Activated CD8-positive, alpha-beta T cell treated with anti-CD3 and anti-CD28 coated beads, Interleukin-2, amount 10 ng/mL, durations not matched to agents 7 days and 5 days (primary cell): ENCODE measurements around the gene MLST8. TPM values are rescaled to one million over a fixed set of nuclear protein-coding genes. Genes with fewer than 3 reads are reported as not detected.

ENCODE experiments used
- ATAC-seq: fragments of 150-1000 bp; cut with Tn5 transposase; one replicate; pipeline ENCODE4 v1.10.0; 2021; ENCODE audit warnings: moderate library complexity
- CTCF ChIA-PET: fragments of 350-600 bp; sonication (Branson Sonifier 250); formaldehyde crosslinking; loops from one replicate; lab custom pipeline; 2021; ENCODE audit warnings: antibody characterized with exemption; lab: Charles Lee
- POLR2A ChIA-PET: fragments of 350-600 bp; sonication (Branson Sonifier 250); formaldehyde crosslinking; loops from one replicate; lab custom pipeline; 2021; ENCODE audit warnings: antibody characterized with exemption; lab: Charles Lee
- DNase-seq: peaks from one replicate; pipeline ENCODE4 v3.0.0-alpha.2; 2020
- H3K27ac Mint-ChIP-seq: one replicate; pipeline ENCODE4 v1.8.0; 2021; ENCODE audit warnings: mild to moderate bottlenecking, mixed read lengths
- H3K27me3 Mint-ChIP-seq: one replicate; pipeline ENCODE4 v1.8.0; 2021; ENCODE audit warnings: low read depth, mixed read lengths
- H3K36me3 Mint-ChIP-seq: one replicate; pipeline ENCODE4 v1.8.0; 2021; ENCODE audit warnings: low read depth, mixed read lengths
- H3K4me1 Mint-ChIP-seq: one replicate; pipeline ENCODE4 v1.8.0; 2021; ENCODE audit warnings: low read depth, mixed read lengths
- H3K4me3 Mint-ChIP-seq: one replicate; pipeline ENCODE4 v1.8.0; 2021; ENCODE audit warnings: mild to moderate bottlenecking, mixed read lengths
- H3K9me3 Mint-ChIP-seq: one replicate; pipeline ENCODE4 v1.8.0; 2022; ENCODE audit warnings: mixed read lengths; ENCODE audit not compliant: insufficient read depth
- total RNA-seq, 2 experiments: library from RNA; stranded (reverse); gene quantifications; one replicate each; pipeline ENCODE4 v1.2.3, GENCODE V29; 2021

MLST8 gene
- total RNA-seq, 2 experiments from 2014 or later, result 34.5 to 37.8 TPM

DNA sequence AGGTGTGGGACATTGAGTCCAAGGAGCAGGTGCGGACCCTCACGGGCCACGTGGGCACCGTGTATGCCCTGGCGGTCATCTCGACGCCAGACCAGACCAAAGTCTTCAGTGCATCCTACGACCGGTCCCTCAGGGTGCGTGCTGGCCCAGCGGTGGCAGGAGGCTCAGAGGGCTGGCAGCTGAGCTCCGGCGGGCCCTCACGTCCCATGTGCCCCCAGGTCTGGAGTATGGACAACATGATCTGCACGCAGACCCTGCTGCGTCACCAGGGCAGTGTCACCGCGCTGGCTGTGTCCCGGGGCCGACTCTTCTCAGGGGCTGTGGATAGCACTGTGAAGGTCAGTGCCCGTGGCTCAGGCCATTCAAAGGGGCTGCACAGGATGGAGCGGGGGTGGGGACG, 29.2 kb upstream of the MLST8 start:
- peaks cover 18% of the 10 kb centered on the region for H3K36me3 Mint-ChIP-seq
- ATAC-seq, result no peak
- CTCF ChIA-PET, result no interaction called here
- DNase-seq, result no peak
- no peak overlapping the region for H3K27ac Mint-ChIP-seq
- no peaks in the 10 kb centered on the region for H3K27me3 Mint-ChIP-seq
- H3K9me3 Mint-ChIP-seq, result no peaks in the 10 kb centered on the region
- H3K4me3 Mint-ChIP-seq, result no peak overlapping the region
- H3K4me1 Mint-ChIP-seq, result no peaks in the 10 kb centered on the region
- POLR2A ChIA-PET, result no interaction called here

GRCh38 chr16:2177101-2177500, 28.2 kb upstream of the MLST8 start:
- Mint-ChIP-seq H3K36me3 (peaks cover 18% of the 10 kb centered on the region), H3K4me1 (no peaks in the 10 kb centered on the region), H3K27me3 (no peaks in the 10 kb centered on the region), H3K4me3 (no peak overlapping the region), H3K9me3 (no peaks in the 10 kb centered on the region), H3K27ac (no peak overlapping the region)
- DNase-seq (no peak), ATAC-seq (no peak)
- ChIA-PET POLR2A (no interaction called here), CTCF (no interaction called here)

- Mint-ChIP-seq H3K36me3 (peaks cover 18% of the 10 kb centered on the region), H3K9me3 (no peaks in the 10 kb centered on the region), H3K27ac (no peak overlapping the region), H3K4me3 (no peak overlapping the region), H3K27me3 (no peaks in the 10 kb centered on the region), H3K4me1 (no peaks in the 10 kb centered on the region)
- ChIA-PET POLR2A (no interaction called here), CTCF (no interaction called here)
- DNase-seq (no peak), ATAC-seq (no peak)
These were observed 27.7 kb upstream of the MLST8 start for GRCh38 chr16:2177561-2177960.

DNA sequence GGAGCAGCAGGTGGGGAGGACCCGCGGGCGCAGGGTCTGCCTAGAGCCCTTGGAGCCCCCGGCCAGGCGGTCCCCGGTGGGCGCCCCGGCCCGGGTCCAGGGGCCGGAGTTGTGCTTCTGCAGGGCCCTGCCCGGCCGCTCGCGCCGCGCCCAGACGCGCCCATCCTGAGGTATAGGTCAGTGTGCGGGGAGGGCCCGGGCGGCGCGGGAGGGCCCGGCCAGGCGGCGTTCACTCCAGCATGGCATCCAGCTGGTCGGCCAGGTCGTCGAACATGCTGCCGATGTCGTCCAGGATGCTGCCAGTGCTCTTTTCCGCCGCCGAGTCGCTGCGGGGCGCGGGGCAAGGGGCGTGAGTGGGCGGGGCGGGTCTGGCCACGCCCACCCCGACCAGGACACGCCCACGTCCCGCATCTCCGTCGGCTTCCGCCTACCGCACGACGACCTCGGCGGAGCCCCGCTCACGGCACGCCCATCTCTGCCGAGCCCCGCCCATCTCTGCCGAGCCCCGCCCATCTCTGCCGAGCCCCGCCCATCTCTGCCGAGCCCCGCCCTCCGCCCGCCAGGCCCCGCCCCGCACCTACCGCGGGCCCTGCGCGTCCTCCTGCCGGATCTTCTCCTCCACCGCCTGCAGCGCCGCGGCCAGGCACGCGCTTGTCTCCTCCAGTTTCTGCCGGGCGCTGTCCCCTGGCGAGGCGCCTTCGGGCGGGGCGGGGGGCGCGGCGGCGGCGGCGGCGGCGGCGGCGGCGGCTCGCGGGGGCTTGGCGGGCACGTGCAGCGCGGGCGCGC, 26.7 kb upstream of the MLST8 start:
- DNase-seq (peak; percentile 50), ATAC-seq (peak; percentile 64)
- no peaks in the 10 kb centered on the region for H3K4me1 Mint-ChIP-seq
- H3K4me3 Mint-ChIP-seq, result no peak overlapping the region
- H3K9me3 Mint-ChIP-seq, result no peaks in the 10 kb centered on the region
- POLR2A ChIA-PET, result no interaction called here
- H3K27me3 Mint-ChIP-seq, result no peaks in the 10 kb centered on the region
- CTCF ChIA-PET, result no interaction called here
- H3K27ac Mint-ChIP-seq, result no peak overlapping the region
- H3K36me3 Mint-ChIP-seq, result peaks cover 17% of the 10 kb centered on the region

- H3K9me3 Mint-ChIP-seq, result no peaks in the 10 kb centered on the region
- ATAC-seq (no peak), DNase-seq (no peak)
- peaks cover 13% of the 10 kb centered on the region for H3K36me3 Mint-ChIP-seq
- POLR2A ChIA-PET, result no interaction called here
- no peak overlapping the region for H3K4me3 Mint-ChIP-seq
- no peaks in the 10 kb centered on the region for H3K4me1 Mint-ChIP-seq
- no peaks in the 10 kb centered on the region for H3K27me3 Mint-ChIP-seq
- H3K27ac Mint-ChIP-seq, result no peak overlapping the region
- CTCF ChIA-PET, result no interaction called here
These were observed 26.1 kb upstream of the MLST8 start for GRCh38 chr16:2179107-2179501.

- H3K4me1 Mint-ChIP-seq, result no peaks in the 10 kb centered on the region
- no peak overlapping the region for H3K4me3 Mint-ChIP-seq
- ATAC-seq, result no peak
- ChIA-PET CTCF (no interaction called here), POLR2A (no interaction called here)
- H3K27me3 Mint-ChIP-seq, result no peaks in the 10 kb centered on the region
- no peak for DNase-seq
- no peaks in the 10 kb centered on the region for H3K9me3 Mint-ChIP-seq
- H3K36me3 Mint-ChIP-seq, result peaks cover 10% of the 10 kb centered on the region
- H3K27ac Mint-ChIP-seq, result no peak overlapping the region
These were observed 25.7 kb upstream of the MLST8 start for GRCh38 chr16:2179576-2179975.

GRCh38 chr16:2180461-2180860, 24.8 kb upstream of the MLST8 start:
- H3K36me3 Mint-ChIP-seq, result peaks cover 10% of the 10 kb centered on the region
- H3K27me3 Mint-ChIP-seq, result no peaks in the 10 kb centered on the region
- DNase-seq (no peak), ATAC-seq (no peak)
- POLR2A ChIA-PET, result no interaction called here
- no peak overlapping the region for H3K27ac Mint-ChIP-seq
- H3K4me3 Mint-ChIP-seq, result no peak overlapping the region
- no peaks in the 10 kb centered on the region for H3K4me1 Mint-ChIP-seq
- no peaks in the 10 kb centered on the region for H3K9me3 Mint-ChIP-seq
- CTCF ChIA-PET, result no interaction called here

GRCh38 chr16:2180962-2181923, 24.0 kb upstream of the MLST8 start:
- no peaks in the 10 kb centered on the region for H3K27me3 Mint-ChIP-seq
- H3K9me3 Mint-ChIP-seq, result no peaks in the 10 kb centered on the region
- ATAC-seq (no peak), DNase-seq (no peak)
- no peaks in the 10 kb centered on the region for H3K4me1 Mint-ChIP-seq
- no peak overlapping the region for H3K27ac Mint-ChIP-seq
- peaks cover 6% of the 10 kb centered on the region for H3K36me3 Mint-ChIP-seq
- H3K4me3 Mint-ChIP-seq, result no peak overlapping the region
- CTCF ChIA-PET, result no interaction called here
- POLR2A ChIA-PET, result interaction anchor here (0.8 kb wide), 1 partner anchor 25 kb away, joined by 3 read pairs; no protein-coding TSS in a partner anchor

DNA sequence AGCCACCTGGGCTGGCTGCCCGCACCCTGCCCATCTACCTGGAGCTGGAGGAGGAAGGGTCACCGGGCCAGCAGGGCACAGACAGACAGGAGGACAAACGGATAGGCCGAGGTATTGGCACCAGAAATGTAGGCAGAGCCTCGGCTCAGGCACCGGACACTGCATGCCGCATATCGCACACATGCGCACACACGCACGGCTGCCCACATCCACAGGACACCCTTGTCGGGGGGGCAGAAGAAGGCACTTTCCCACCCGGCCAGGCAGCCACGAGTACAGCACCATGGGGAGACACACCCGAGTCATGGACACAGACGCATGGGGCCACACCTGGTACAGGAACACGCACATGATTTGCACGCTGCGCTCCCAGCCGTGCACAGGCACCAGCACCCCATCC, 23.3 kb upstream of the MLST8 start:
- Mint-ChIP-seq H3K9me3 (no peaks in the 10 kb centered on the region), H3K4me3 (no peak overlapping the region), H3K27me3 (no peaks in the 10 kb centered on the region), H3K36me3 (peaks cover 4% of the 10 kb centered on the region), H3K4me1 (no peaks in the 10 kb centered on the region), H3K27ac (no peak overlapping the region)
- ATAC-seq (no peak), DNase-seq (no peak)
- CTCF ChIA-PET, result no interaction called here
- POLR2A ChIA-PET, result no interaction called here

DNA sequence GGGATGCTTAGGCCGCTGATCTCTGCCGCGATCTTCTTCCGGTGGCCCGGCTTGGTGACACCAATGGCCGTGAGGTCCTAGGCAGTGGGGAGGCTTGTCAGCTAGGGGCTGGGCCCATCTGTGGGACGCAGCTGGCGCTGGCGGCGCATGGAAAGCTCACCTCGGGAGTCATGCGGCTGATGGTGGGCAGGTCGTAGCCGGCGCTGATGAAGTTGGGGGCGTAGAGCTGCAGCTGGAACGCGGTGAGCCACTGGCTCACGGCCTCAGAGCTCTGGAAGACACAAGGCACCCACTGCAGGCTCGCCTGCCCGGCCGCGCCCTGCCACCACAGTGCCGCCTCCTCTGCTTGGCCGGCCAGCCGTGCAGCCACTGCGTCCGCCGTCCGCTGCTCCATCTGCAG, 21.6 kb upstream of the MLST8 start:
- Mint-ChIP-seq H3K4me3 (no peak overlapping the region), H3K27me3 (no peaks in the 10 kb centered on the region), H3K9me3 (no peaks in the 10 kb centered on the region), H3K27ac (no peak overlapping the region), H3K4me1 (no peaks in the 10 kb centered on the region), H3K36me3 (no peaks in the 10 kb centered on the region)
- ChIA-PET CTCF (no interaction called here), POLR2A (no interaction called here)
- DNase-seq, result no peak
- ATAC-seq, result no peak

DNA sequence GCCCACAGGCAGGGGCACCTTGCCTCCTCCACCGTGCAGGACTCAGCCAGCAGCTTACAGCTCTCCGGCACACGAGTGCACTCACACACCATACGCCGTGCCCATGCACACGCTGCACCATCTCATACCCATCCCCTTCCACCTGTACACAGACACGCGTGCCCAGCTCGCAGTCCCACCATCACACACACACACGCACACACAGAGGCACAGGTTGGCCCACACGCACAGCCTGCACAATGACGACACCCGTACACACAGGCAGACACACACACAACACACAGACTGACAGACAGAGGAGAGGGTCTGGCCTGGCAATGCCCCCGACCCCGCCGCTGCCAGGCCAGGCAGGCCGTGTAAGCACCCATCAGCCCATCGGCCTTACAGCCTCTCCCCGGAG, 20.9 kb upstream of the MLST8 start:
- DNase-seq (no peak), ATAC-seq (no peak)
- CTCF ChIA-PET, result no interaction called here
- Mint-ChIP-seq H3K4me1 (no peaks in the 10 kb centered on the region), H3K4me3 (no peak overlapping the region), H3K27me3 (no peaks in the 10 kb centered on the region), H3K27ac (no peak overlapping the region), H3K9me3 (no peaks in the 10 kb centered on the region), H3K36me3 (no peaks in the 10 kb centered on the region)
- POLR2A ChIA-PET, result interaction anchor here (0.5 kb wide), 1 partner anchor 573 kb away, joined by 3 read pairs; no protein-coding TSS in a partner anchor

GRCh38 chr16:2184962-2185361, 20.3 kb upstream of the MLST8 start:
- Mint-ChIP-seq H3K9me3 (no peaks in the 10 kb centered on the region), H3K36me3 (no peaks in the 10 kb centered on the region), H3K27ac (no peak overlapping the region), H3K27me3 (no peaks in the 10 kb centered on the region), H3K4me1 (no peaks in the 10 kb centered on the region), H3K4me3 (no peak overlapping the region)
- CTCF ChIA-PET, result no interaction called here
- POLR2A ChIA-PET, result no interaction called here
- ATAC-seq (no peak), DNase-seq (no peak)
